CD4-positive, alpha-beta T cell (primary cell): ENCODE data around the gene CAPRIN2. TPM values are rescaled to one million over a fixed set of nuclear protein-coding genes. Genes with fewer than 3 reads are reported as not detected.

Experiments
- ATAC-seq: fragments of 200-7000 bp; cut with Tn5 transposase; one replicate; pipeline ENCODE4 v1.10.0; 2022; ENCODE audit warnings: mild to moderate bottlenecking; ENCODE audit not compliant: poor library complexity
- CTCF ChIA-PET: fragments of 350-600 bp; sonication (Branson Sonifier 250); formaldehyde crosslinking; loops from one replicate; lab custom pipeline; 2021; ENCODE audit warnings: antibody characterized with exemption, inconsistent platforms; lab: Charles Lee
- POLR2A ChIA-PET: fragments of 350-600 bp; sonication (Branson Sonifier 250); formaldehyde crosslinking; loops from one replicate; lab custom pipeline; 2021; ENCODE audit warnings: antibody characterized with exemption, inconsistent platforms; lab: Charles Lee
- DNase-seq, 14 experiments: peaks; one replicate each; pipeline ENCODE4 v3.0.0-alpha.2; 2013 to 2020; ENCODE audit warnings: mixed read lengths in 2 of 14
- H3K27ac ChIP-seq, 2 donors: one replicate each; pipeline versions ENCODE4 v1.5.1 to v1.7.0; 2013; ENCODE audit warnings: low read length in 2 of 2, low read depth in 1 of 2, mild to moderate bottlenecking in 1 of 2
- H3K27me3 ChIP-seq, 2 experiments: 1 replicate in 1 of 2; 2 replicates in 1 of 2; pipeline versions ENCODE4 v1.6.1 to v1.7.0; 2013; ENCODE audit warnings: low read length in 2 of 2, control low read depth in 1 of 2, mild to moderate bottlenecking in 1 of 2, moderate library complexity in 1 of 2; ENCODE audit not compliant: insufficient read depth in 2 of 2, control insufficient read depth in 1 of 2
- H3K36me3 ChIP-seq: one replicate; pipeline ENCODE4 v1.6.1; 2013; ENCODE audit warnings: low read length, control low read depth; ENCODE audit not compliant: insufficient read depth
- H3K4me1 ChIP-seq: one replicate; pipeline ENCODE4 v1.6.1; 2013; ENCODE audit warnings: low read length, control low read depth; ENCODE audit not compliant: insufficient read depth
- H3K4me3 ChIP-seq: one replicate; pipeline ENCODE4 v1.5.1; 2013; ENCODE audit warnings: mild to moderate bottlenecking, low read length, moderate library complexity
- H3K9me3 ChIP-seq, 2 experiments: 1 replicate in 1 of 2; 2 replicates in 1 of 2; pipeline versions ENCODE4 v1.6.1 to v1.7.0; 2013; ENCODE audit warnings: low read length in 2 of 2, mild to moderate bottlenecking in 2 of 2, control low read depth in 1 of 2, moderate library complexity in 1 of 2; ENCODE audit not compliant: control insufficient read depth in 1 of 2, insufficient read depth in 1 of 2
- H3K27ac Mint-ChIP-seq: one replicate; pipeline ENCODE4 v1.8.0; 2020; ENCODE audit warnings: mixed read lengths
- H3K27me3 Mint-ChIP-seq: one replicate; pipeline ENCODE4 v1.8.0; 2021; ENCODE audit warnings: mixed read lengths
- H3K36me3 Mint-ChIP-seq: one replicate; pipeline ENCODE4 v1.8.0; 2021; ENCODE audit warnings: low read depth, mixed read lengths
- H3K4me1 Mint-ChIP-seq: one replicate; pipeline ENCODE4 v1.8.0; 2021; ENCODE audit warnings: low read depth, mixed read lengths
- H3K4me3 Mint-ChIP-seq: one replicate; pipeline ENCODE4 v1.8.0; 2020; ENCODE audit warnings: mild to moderate bottlenecking, mixed read lengths
- H3K9me3 Mint-ChIP-seq: one replicate; pipeline ENCODE4 v1.8.0; 2020; ENCODE audit warnings: mixed read lengths
- CTCF ChIP-seq: fragments of 200-600 bp; IDR thresholded peaks from one replicate; pipeline ENCODE4 v1.8.0; 2022; ENCODE audit warnings: antibody characterized with exemption, mild to moderate bottlenecking
- intact Hi-C, 2 experiments: fragments of 100-400 bp; cut with DNase I in 1 of 2; cut with micrococcal nuclease in 1 of 2; formaldehyde crosslinking; loops; one replicate each; pipeline versions ENCODE4 v1.15.1 to v1.9.0; 2023 to 2025; cut with DNase I, micrococcal nuclease
- polyA plus RNA-seq, 2 donors: library from polyadenylated mRNA; unstranded; fragments of 120-200 nt; gene quantifications; one replicate each; pipeline ENCODE4 v1.2.1, GENCODE V29; 2013
- total RNA-seq, 174 experiments: library from RNA in 2 of 174; stranded (reverse) in 2 of 174; gene quantifications; one replicate each; pipeline ENCODE4 v1.2.3 and lab custom pipeline; 2021 to 2026

Gene CAPRIN2
- total RNA-seq, result 10 to 100 TPM; 21.2 to 24.6 TPM
- 23.1 TPM for polyA plus RNA-seq (2013, experiment 1 of 2)
- 32.2 TPM for polyA plus RNA-seq (2013, experiment 2 of 2)
- 8.2 to 96.4 (median 44.5) reads per million in 172 experiments for total RNA-seq (lab: John Stamatoyannopoulos, UW)

- no peaks in the 10 kb centered on the region for H3K27me3 Mint-ChIP-seq
- ChIA-PET POLR2A (interaction anchor here (0.7 to 3.5 kb wide), 10 partner anchors 8 to 1374 kb away, joined by 3 to 47 read pairs (median 5); partner anchors contain the start of genes ERGIC2 and IPO8), CTCF (interaction anchor here (0.6 to 2.0 kb wide), 5 partner anchors 42 to 96 kb away, joined by 3 to 7 read pairs (median 3); partner anchors contain the start of gene IPO8)
- H3K9me3 Mint-ChIP-seq, result no peaks in the 10 kb centered on the region
- Histone ChIP-seq H3K27me3 (no peaks in the 10 kb centered on the region), H3K4me3 (peak within 1 kb of the TSS; percentile 81), H3K4me1 (peaks cover 16% of the 10 kb centered on the region), H3K9me3 (no peaks in the 10 kb centered on the region), H3K36me3 (no peaks in the 10 kb centered on the region), H3K27ac (peak within 1 kb of the TSS; percentile 51 to 76)
- H3K4me1 Mint-ChIP-seq, result peaks cover 45% of the 10 kb centered on the region
- intact Hi-C loops, result loop anchor here (1.0 to 10.0 kb wide), 8 partner anchors 52 to 1920 kb away; partner anchors contain the start of genes DNM1L (in 1 of the 2), ETFBKMT (in 1 of the 2), IPO8 (in 1 of the 2) and SINHCAF (in 1 of the 2)
- H3K4me3 Mint-ChIP-seq, result peak within 1 kb of the TSS; percentile 94
- ATAC-seq (peak; percentile 90), DNase-seq (peak; percentile 86 to 97 (median 94))
- TF ChIP-seq CTCF, result peak; percentile 18
- H3K36me3 Mint-ChIP-seq, result no peaks in the 10 kb centered on the region
- peak within 1 kb of the TSS; percentile 77 for H3K27ac Mint-ChIP-seq
Observed at GRCh38 chr12:30754750-30755394, at the start of gene CAPRIN2. Gene CAPRIN2, minus strand, starts transcription at chr12:30754951. Its CDS starts 1,431 bp downstream, at chr12:30753520.

GRCh38 chr12:30797689-30798088 lies 42.9 kb upstream of the CAPRIN2 start:
- Mint-ChIP-seq H3K4me1 (peaks cover 15% of the 10 kb centered on the region), H3K4me3 (peak overlapping the region; percentile 8), H3K27ac (no peak overlapping the region), H3K9me3 (no peaks in the 10 kb centered on the region), H3K27me3 (peaks cover 62% of the 10 kb centered on the region), H3K36me3 (no peaks in the 10 kb centered on the region)
- ChIA-PET CTCF (no interaction called here), POLR2A (no interaction called here)
- no peak for DNase-seq
- intact Hi-C loops, result no loop called here
- Histone ChIP-seq H3K9me3 (no peaks in the 10 kb centered on the region), H3K4me3 (no peak overlapping the region), H3K27me3 (peaks cover 28 to 34% of the 10 kb centered on the region in 2 experiments), H3K27ac (no peak overlapping the region), H3K36me3 (no peaks in the 10 kb centered on the region), H3K4me1 (peaks cover 19% of the 10 kb centered on the region)
- no peak for ATAC-seq
- TF ChIP-seq CTCF, result no peak

GRCh38 chr12:30796891-30797371 lies 42.2 kb upstream of the CAPRIN2 start:
- no peak for TF ChIP-seq CTCF
- peak overlapping the region; percentile 77 for H3K4me3 Mint-ChIP-seq
- intact Hi-C loops, result no loop called here
- CTCF ChIA-PET, result interaction anchor here (1.2 kb wide), 1 partner anchor 42 kb away, joined by 3 read pairs; the partner anchor contains the start of gene CAPRIN2
- no peaks in the 10 kb centered on the region for H3K9me3 Mint-ChIP-seq
- no peak for ATAC-seq
- no peak overlapping the region for H3K27ac Mint-ChIP-seq
- Histone ChIP-seq H3K9me3 (no peaks in the 10 kb centered on the region), H3K27ac (no peak overlapping the region), H3K4me1 (peaks cover 19% of the 10 kb centered on the region), H3K4me3 (no peak overlapping the region), H3K36me3 (no peaks in the 10 kb centered on the region), H3K27me3 (peaks cover 28 to 34% of the 10 kb centered on the region in 2 experiments)
- DNase-seq, result no peak
- peaks cover 62% of the 10 kb centered on the region for H3K27me3 Mint-ChIP-seq
- peaks cover 15% of the 10 kb centered on the region for H3K4me1 Mint-ChIP-seq
- no peaks in the 10 kb centered on the region for H3K36me3 Mint-ChIP-seq
- POLR2A ChIA-PET, result no interaction called here
